ENCODE results near the gene GMPPB. TPM values are rescaled to one million over a fixed set of nuclear protein-coding genes. Genes with fewer than 3 reads are reported as not detected.
A peak's percentile ranks its signal among the peaks of the same experiment; 100 is the strongest.

Gene GMPPB
- total and polyA plus RNA-seq, 9 of the 15 experiments (the other 6 are each of a cell fraction or from before 2014, with no cell fraction given) = 0.53 to 17.4 (median 8.1) TPM

DNA sequence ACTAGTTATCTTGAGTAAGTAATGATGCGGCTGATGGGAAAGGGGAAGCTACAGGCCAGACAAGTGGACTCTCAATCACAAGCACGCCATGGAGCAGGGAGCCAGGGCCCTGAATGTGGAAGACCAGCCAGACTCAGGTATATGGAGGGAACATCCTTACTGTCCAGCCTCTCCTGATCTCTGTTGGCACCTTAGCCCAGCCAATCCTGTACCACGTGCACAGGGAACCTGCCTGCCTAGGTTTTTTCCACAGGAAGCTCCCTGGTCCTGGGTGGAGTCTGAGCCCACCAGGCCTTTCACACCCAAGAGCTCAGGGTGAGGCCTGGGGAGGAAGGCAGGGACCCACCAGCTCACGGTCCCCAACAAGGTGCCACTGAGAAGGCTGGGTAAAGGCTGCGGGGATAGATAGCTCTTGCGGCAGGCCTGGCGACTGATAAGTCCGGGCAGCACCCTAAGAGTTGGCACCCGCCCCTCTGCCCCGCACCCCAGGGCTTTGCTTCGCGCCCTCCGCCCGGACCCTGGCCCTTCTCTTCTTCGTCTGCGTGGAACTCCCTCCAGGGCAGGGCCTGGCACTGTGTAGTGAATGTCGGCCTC lies 50.5 kb downstream of the GMPPB start:
- in situ Hi-C loops (cut with MboI) = loop anchor here (5.0 kb wide), 1 partner anchor 131 kb away; no protein-coding TSS in a partner anchor
- WGBS (ENCODE audit: insufficient coverage, low coverage, missing lambda C conversion rate) = 0% methylated on average over 2 of the region's 17 CpGs
- H3K79me2 ChIP-seq (ENCODE audit: control insufficient read depth, insufficient read depth, low read length) = peaks cover 29% of the 10 kb centered on the region
- no peaks in the 10 kb centered on the region for H3K27me3 ChIP-seq (ENCODE audit: control insufficient read depth in 2 of 2, insufficient read depth in 2 of 2, low read length in 2 of 2)
- H3K36me3 ChIP-seq (ENCODE audit: control insufficient read depth, insufficient read depth, low read length) = peaks cover 33% of the 10 kb centered on the region; the same call in 2 of the 3 replicates
- DNase-seq (ENCODE audit: extremely low read depth in 1 of 4, low spot score in 3 of 4) (peak in 2 of 4 experiments; percentile 26 to 45), ATAC-seq (0 out of 3 replicates have a peak, but pooled peaks have one; percentile 1), FAIRE-seq (no peak)
- H3K4me1 ChIP-seq (replicated peaks in 1 of 2; ENCODE audit: control insufficient read depth in 2 of 2, insufficient read depth in 2 of 2, low read length in 2 of 2) = peaks cover 17 to 33% of the 10 kb centered on the region in 2 experiments; a peak in 4 of 5 replicates
- peak overlapping the region; percentile 95 to 98 for H3K9ac ChIP-seq (ENCODE audit: insufficient read depth in 1 of 2, low read depth in 2 of 2, low read length in 2 of 2)
- peaks cover 2% of the 10 kb centered on the region for H3K9me1 ChIP-seq (ENCODE audit: control insufficient read depth, insufficient read depth, low read length)
- no peaks in the 10 kb centered on the region; the same call in 1 of the 2 replicates for H4K20me1 ChIP-seq (replicated peaks; ENCODE audit: control insufficient read depth, insufficient read depth, low read length)
- peak overlapping the region; percentile 95 for H3K4me2 ChIP-seq (ENCODE audit: insufficient read depth, low read length)
- peak overlapping the region; percentile 94 for H3K27ac ChIP-seq (ENCODE audit: extremely low read depth, low read depth, low read length)
- peak overlapping the region; percentile 84 for H2AFZ ChIP-seq (ENCODE audit: low read depth, low read length)
- CTCF ChIA-PET (ENCODE audit: low intra/inter-chr PET ratio) = interaction anchor here (1.9 kb wide), 1 partner anchor 133 kb away, joined by 21 read pairs; no protein-coding TSS in a partner anchor
- POLR2A ChIA-PET = interaction anchor here (0.7 to 1.0 kb wide), 3 partner anchors 16 to 208 kb away, joined by 4 to 5 read pairs (median 4); no protein-coding TSS in a partner anchor
- intact Hi-C loops (cut with micrococcal nuclease) = loop anchor here (5.0 kb wide), 1 partner anchor 106 kb away; no protein-coding TSS in a partner anchor
- BruUV-seq (replicated peaks) = TSS peak; percentile 84
- H3K4me3 ChIP-seq = peak overlapping the region; percentile 81
- H3K9me3 ChIP-seq (replicated peaks; ENCODE audit: control insufficient read depth, insufficient read depth, low read depth, low read length) = no peaks in the 10 kb centered on the region
- TF ChIP-seq ZBTB12 (CRISPR knock-in tag; IDR thresholded peaks at IDR 0.05) = no peak
- TF ChIP-seq TAF15 (IDR thresholded peaks at IDR 0.05; ENCODE audit: low read depth, low read length) = no peak
- peak; percentile 30; the same call in 1 of the 2 replicates for TF ChIP-seq ZNF384 (IDR thresholded peaks at IDR 0.05; ENCODE audit: low read depth, low read length)
- TF ChIP-seq, protein P1, sequence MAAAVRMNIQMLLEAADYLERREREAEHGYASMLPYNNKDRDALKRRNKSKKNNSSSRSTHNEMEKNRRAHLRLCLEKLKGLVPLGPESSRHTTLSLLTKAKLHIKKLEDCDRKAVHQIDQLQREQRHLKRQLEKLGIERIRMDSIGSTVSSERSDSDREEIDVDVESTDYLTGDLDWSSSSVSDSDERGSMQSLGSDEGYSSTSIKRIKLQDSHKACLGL (CRISPR knock-in tag; IDR thresholded peaks at IDR 0.05; ENCODE audit: borderline replicate concordance, poor library complexity, severe bottlenecking) = no peak
- TF ChIP-seq HMBOX1 (IDR thresholded peaks at IDR 0.05) = peak; percentile 55; the same call in 1 of the 2 replicates
- TF ChIP-seq VEZF1 (CRISPR knock-in tag; IDR thresholded peaks at IDR 0.05) = no peak
- TF ChIP-seq ZNF778 (CRISPR knock-in tag; IDR thresholded peaks at IDR 0.05) = no peak
- TF ChIP-seq ESRRB (CRISPR knock-in tag; IDR thresholded peaks at IDR 0.05; ENCODE audit: borderline replicate concordance) = no peak
- TF ChIP-seq KDM2B (CRISPR knock-in tag; IDR thresholded peaks at IDR 0.05) = no peak
- TF ChIP-seq EWSR1 (IDR thresholded peaks at IDR 0.05; ENCODE audit: borderline replicate concordance, low read depth, partially characterized antibody) = no peak
- no peak for TF ChIP-seq BACH1 (tag; IDR thresholded peaks at IDR 0.05)
- TF ChIP-seq TFAP4 (CRISPR knock-in tag; IDR thresholded peaks at IDR 0.05; ENCODE audit: borderline replicate concordance) = 0 out of 2 replicates have a peak, but pooled peaks have one; percentile 42
- no peak for TF ChIP-seq EP300 (IDR thresholded peaks at IDR 0.05; ENCODE audit: low read length)
- no peak for TF ChIP-seq BRD4 (IDR thresholded peaks at IDR 0.05)

All from K562 (cell line).